Measurements from ENCODE around the gene EBP.

Gene EBP

GRCh38 chrX:48538641-48539344 lies 17.2 kb downstream of the EBP start:
- peak overlapping the region; percentile 76 to 79 for H3K4me3 ChIP-seq
- no peaks in the 10 kb centered on the region for H3K9me3 ChIP-seq
- H3K4me1 ChIP-seq = peaks cover 0 to 7% (median 3%) of the 10 kb centered on the region in 4 donors
- TF ChIP-seq CTCF (IDR thresholded peaks at IDR 0.05) = no peak
- intact Hi-C loops (cut with DNase I; ENCODE audit: low total_unique reads) = no loop called here
- H3K27ac ChIP-seq = peak overlapping the region; percentile 90 to 91
- H3K27me3 ChIP-seq = no peaks in the 10 kb centered on the region
- no peak for DNase-seq
- peaks cover 0 to 8% (median 2%) of the 10 kb centered on the region in 3 donors for H3K36me3 ChIP-seq

DNA sequence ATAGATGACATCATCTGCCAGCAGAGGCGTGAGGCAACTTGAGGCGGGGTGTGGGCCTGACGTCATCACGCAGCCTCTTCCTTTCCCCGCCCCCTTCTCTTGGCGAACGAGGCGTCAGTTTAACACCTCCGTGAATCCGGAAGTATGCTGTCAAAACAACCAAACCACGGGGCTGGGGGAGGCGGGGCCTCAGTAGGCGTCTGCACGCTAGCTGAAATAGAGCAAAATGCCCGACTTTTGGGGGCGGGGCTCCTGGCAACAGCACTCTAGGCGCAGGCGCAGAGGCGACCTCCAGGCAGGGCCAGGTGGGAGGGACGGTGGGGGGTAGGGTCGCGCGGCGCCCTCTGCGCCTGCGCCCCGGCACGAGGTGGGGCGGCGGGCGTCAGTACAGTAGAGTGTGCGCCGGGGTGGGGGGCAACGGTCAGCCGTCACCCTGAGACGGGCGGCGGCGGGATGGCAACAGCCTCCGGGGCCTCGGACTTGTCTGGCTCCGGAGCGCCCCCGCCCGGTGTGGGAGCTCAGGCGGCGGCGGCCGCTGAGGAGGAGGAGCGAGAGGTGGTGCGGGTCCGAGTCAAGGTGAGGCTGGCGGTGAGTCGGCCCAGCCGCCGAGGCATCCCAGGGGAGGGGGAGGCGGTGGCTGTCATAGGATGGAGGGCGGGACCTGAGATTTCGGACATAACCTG lies 17.9 kb downstream of the EBP start, which contains the start of gene TBC1D25:
TBC1D25 (plus strand) TSS at position 370 of the 683 bp plus-strand sequence; CDS start at position 454, 84 bp downstream.
- Histone ChIP-seq H3K27me3 (no peaks in the 10 kb centered on the region), H3K4me3 (peak within 1 kb of the TSS; percentile 76 to 79), H3K9me3 (no peaks in the 10 kb centered on the region), H3K4me1 (peaks cover 0 to 7% (median 3%) of the 10 kb centered on the region in 4 donors), H3K27ac (peak within 1 kb of the TSS; percentile 90 to 91), H3K36me3 (peaks cover 0 to 8% (median 4%) of the 10 kb centered on the region in 3 donors)
- TF ChIP-seq CTCF (IDR thresholded peaks at IDR 0.05) = peak in 1 of 2 experiments; percentile 25
- intact Hi-C loops (cut with DNase I; ENCODE audit: low total_unique reads) = no loop called here
- DNase-seq = peak; percentile 97 to 98

DNA sequence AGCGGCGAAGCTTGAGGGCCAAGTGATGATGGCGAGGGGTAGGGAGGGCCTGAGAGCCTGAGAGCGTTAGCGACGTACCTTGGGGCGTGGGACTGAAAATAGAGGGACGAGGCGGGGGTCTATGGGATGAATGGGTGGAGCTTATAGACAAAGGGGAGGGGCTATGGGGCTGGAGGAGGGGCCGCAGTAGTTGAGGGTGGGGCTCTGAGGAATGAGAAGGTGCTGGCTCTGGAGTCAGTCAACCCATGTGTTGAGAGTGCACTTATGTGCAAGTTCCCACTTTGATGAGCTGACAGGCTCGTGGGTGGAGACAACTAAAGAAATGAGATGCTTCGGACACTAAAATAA lies 18.4 kb downstream of the EBP start:
- DNase-seq = no peak
- Histone ChIP-seq H3K27me3 (no peaks in the 10 kb centered on the region), H3K4me1 (peaks cover 0 to 7% (median 3%) of the 10 kb centered on the region in 4 donors), H3K9me3 (no peaks in the 10 kb centered on the region), H3K4me3 (peak overlapping the region; percentile 76 to 79), H3K27ac (peak overlapping the region; percentile 90 to 91), H3K36me3 (peaks cover 0 to 13% (median 9%) of the 10 kb centered on the region in 3 donors)
- no peak for TF ChIP-seq CTCF (IDR thresholded peaks at IDR 0.05)
- intact Hi-C loops (cut with DNase I; ENCODE audit: low total_unique reads) = no loop called here

DNA sequence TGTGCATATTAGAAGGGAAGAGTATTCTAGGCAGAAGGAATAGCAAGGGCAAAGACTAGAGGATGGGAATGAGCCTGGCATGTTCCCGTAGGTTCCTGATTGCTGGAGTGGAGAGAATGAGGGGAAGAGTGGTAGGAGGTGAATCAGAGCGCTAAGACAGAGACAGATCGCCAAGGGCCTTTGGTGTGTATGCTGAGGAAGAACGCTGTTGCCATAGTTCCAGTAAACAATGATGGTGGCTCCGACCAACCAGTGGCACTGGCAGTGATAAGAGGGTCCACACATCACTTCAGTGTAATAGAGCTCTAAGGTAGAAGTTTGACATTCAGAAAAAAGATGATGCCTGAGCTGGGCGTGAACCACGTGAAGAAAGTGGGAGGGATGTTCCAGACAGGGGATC lies 18.9 kb downstream of the EBP start:
- DNase-seq = no peak
- TF ChIP-seq CTCF (IDR thresholded peaks at IDR 0.05) = no peak
- no peaks in the 10 kb centered on the region for H3K27me3 ChIP-seq
- intact Hi-C loops (cut with DNase I; ENCODE audit: low total_unique reads) = no loop called here
- H3K27ac ChIP-seq = peak overlapping the region; percentile 90 to 91
- H3K9me3 ChIP-seq = no peaks in the 10 kb centered on the region
- H3K36me3 ChIP-seq = peaks cover 0 to 17% (median 9%) of the 10 kb centered on the region in 3 donors
- peaks cover 0 to 7% (median 3%) of the 10 kb centered on the region in 4 donors for H3K4me1 ChIP-seq
- peak overlapping the region; percentile 76 to 79 for H3K4me3 ChIP-seq

GRCh38 chrX:48541140-48541814 lies 19.7 kb downstream of the EBP start:
- Histone ChIP-seq H3K36me3 (peaks cover 0 to 23% (median 9%) of the 10 kb centered on the region in 3 donors), H3K4me1 (peaks cover 0 to 7% (median 3%) of the 10 kb centered on the region in 4 donors), H3K27ac (no peak overlapping the region), H3K27me3 (no peaks in the 10 kb centered on the region), H3K4me3 (no peak overlapping the region), H3K9me3 (no peaks in the 10 kb centered on the region)
- no peak for DNase-seq
- TF ChIP-seq CTCF (IDR thresholded peaks at IDR 0.05) = no peak
- intact Hi-C loops (cut with DNase I; ENCODE audit: low total_unique reads) = no loop called here
